IMR-90 (cell line): ENCODE data around the gene UTP14A.

Source experiments
- CEBPB ChIP-seq: IDR thresholded peaks from 2 replicates; pipeline ENCODE4 v1.6.1; 2012; ENCODE audit warnings: low read depth, low read length, improper control_type of control experiment
- MAFK ChIP-seq: IDR thresholded peaks from 2 replicates; pipeline ENCODE4 v1.6.1; 2012; ENCODE audit warnings: low read depth, low read length, improper control_type of control experiment
- POLR2A ChIP-seq: IDR thresholded peaks from 2 replicates; pipeline ENCODE4 v1.6.1; 2012; ENCODE audit warnings: mild to moderate bottlenecking, low read depth, low read length
- RFX5 ChIP-seq: IDR thresholded peaks from 2 replicates; pipeline ENCODE4 v1.8.0; 2012; ENCODE audit warnings: low read depth, mild to moderate bottlenecking, low read length, moderate library complexity
- SMC3 ChIP-seq: fragments of 150-350 bp; IDR thresholded peaks from 2 replicates; pipeline ENCODE4 v1.6.1; 2016; ENCODE audit warnings: low read depth, mild to moderate bottlenecking, antibody characterized with exemption, low read length, moderate library complexity
- TF ChIP-seq, protein P1 (sequence below): conservative IDR thresholded peaks from 2 replicates; pipeline ENCODE4 v1.5.1; 2012; ENCODE audit warnings: mild to moderate bottlenecking, low read depth, low read length, improper control_type of control experiment
- TF ChIP-seq, protein P2 (sequence below): fragments of 150-350 bp; IDR thresholded peaks from 2 replicates; pipeline ENCODE4 v1.6.1; 2017; ENCODE audit warnings: mild to moderate bottlenecking, antibody characterized with exemption, low read length, low read depth

DNA sequence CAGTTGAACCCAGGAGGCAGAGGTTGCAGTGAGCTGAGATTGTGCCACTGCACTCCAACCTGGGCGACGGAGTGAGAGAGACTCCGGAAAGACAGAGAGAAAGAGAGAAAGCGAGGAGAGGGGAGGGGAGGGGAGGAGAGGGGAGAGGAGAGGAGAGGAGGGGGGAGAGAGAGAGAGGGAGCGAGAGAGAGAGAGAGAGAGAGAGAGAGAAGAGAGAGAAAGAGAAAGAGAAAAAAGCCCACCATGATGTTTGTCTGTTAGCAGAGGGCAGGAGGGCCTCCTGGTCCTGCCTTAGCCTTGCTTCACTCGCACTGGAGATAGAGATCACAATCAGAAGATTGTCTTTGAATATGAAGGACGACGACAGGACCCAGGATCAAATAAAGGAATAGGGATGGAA lies 57.8 kb downstream of the UTP14A start:
- TF ChIP-seq, protein P1, sequence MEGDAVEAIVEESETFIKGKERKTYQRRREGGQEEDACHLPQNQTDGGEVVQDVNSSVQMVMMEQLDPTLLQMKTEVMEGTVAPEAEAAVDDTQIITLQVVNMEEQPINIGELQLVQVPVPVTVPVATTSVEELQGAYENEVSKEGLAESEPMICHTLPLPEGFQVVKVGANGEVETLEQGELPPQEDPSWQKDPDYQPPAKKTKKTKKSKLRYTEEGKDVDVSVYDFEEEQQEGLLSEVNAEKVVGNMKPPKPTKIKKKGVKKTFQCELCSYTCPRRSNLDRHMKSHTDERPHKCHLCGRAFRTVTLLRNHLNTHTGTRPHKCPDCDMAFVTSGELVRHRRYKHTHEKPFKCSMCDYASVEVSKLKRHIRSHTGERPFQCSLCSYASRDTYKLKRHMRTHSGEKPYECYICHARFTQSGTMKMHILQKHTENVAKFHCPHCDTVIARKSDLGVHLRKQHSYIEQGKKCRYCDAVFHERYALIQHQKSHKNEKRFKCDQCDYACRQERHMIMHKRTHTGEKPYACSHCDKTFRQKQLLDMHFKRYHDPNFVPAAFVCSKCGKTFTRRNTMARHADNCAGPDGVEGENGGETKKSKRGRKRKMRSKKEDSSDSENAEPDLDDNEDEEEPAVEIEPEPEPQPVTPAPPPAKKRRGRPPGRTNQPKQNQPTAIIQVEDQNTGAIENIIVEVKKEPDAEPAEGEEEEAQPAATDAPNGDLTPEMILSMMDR = no peak
- TF ChIP-seq RFX5 (no peak), CEBPB (no peak), SMC3 (no peak), MAFK (no peak), POLR2A (no peak)
- TF ChIP-seq, protein P2, sequence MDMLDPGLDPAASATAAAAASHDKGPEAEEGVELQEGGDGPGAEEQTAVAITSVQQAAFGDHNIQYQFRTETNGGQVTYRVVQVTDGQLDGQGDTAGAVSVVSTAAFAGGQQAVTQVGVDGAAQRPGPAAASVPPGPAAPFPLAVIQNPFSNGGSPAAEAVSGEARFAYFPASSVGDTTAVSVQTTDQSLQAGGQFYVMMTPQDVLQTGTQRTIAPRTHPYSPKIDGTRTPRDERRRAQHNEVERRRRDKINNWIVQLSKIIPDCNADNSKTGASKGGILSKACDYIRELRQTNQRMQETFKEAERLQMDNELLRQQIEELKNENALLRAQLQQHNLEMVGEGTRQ = no peak
